K562 (cell line): ENCODE data around the gene ZRANB3. TPM values are rescaled to one million over a fixed set of nuclear protein-coding genes. Genes with fewer than 3 reads are reported as not detected.

Source experiments
- CBX2 ChIP-seq: fragments of 200-600 bp; sonication (generic); IDR thresholded peaks from one replicate; pipeline ENCODE4 v1.6.1; 2012; ENCODE audit warnings: mild to moderate bottlenecking, low read length, inconsistent platforms; ENCODE audit not compliant: insufficient read depth, poor library complexity, severe bottlenecking
- E2F4 ChIP-seq: sonication (generic); formaldehyde crosslinking; IDR thresholded peaks from 2 replicates; pipeline ENCODE4 v1.8.0; 2022; ENCODE audit warnings: mild to moderate bottlenecking, low read depth, missing genetic modification reagents
- EHMT2 ChIP-seq: fragments of 450-650 bp; IDR thresholded peaks from 2 replicates; pipeline ENCODE4 v1.6.1; 2018; ENCODE audit warnings: antibody characterized with exemption
- MBD1 ChIP-seq: fragments of 250-450 bp; sonication (Bioruptor Pico); IDR thresholded peaks from 2 replicates; pipeline ENCODE4 v1.8.0; 2022; ENCODE audit warnings: inconsistent platforms
- TAF1 ChIP-seq: IDR thresholded peaks from 2 replicates; pipeline ENCODE4 v1.6.1; 2011; ENCODE audit warnings: mild to moderate bottlenecking, low read length, moderate library complexity; ENCODE audit not compliant: insufficient read depth, control insufficient read depth, severe bottlenecking; ENCODE audit errors: extremely low read depth
- TAL1 ChIP-seq: fragments of 450-650 bp; IDR thresholded peaks from 2 replicates; pipeline ENCODE4 v1.6.1; 2016; ENCODE audit warnings: mild to moderate bottlenecking
- TEAD4 ChIP-seq, 2 experiments: sonication (generic) in 1 of 2; formaldehyde crosslinking in 1 of 2; IDR thresholded peaks; 2 replicates each; pipeline versions ENCODE4 v1.6.1 to v1.8.0; 2012 to 2022; ENCODE audit warnings: borderline replicate concordance in 1 of 2, inconsistent platforms in 1 of 2, low read length in 1 of 2, mild to moderate bottlenecking in 1 of 2, missing genetic modification reagents in 1 of 2
- TRIM24 ChIP-seq, 2 experiments: fragments of 450-650 bp; IDR thresholded peaks; 2 replicates each; pipeline ENCODE4 v1.6.1; 2016
- U2AF1 ChIP-seq: fragments of 200-400 bp; formaldehyde crosslinking; optimal IDR thresholded peaks from 2 replicates; pipeline ENCODE3; 2017; ENCODE audit warnings: mild to moderate bottlenecking, low read depth, low read length, moderate library complexity
- polyA plus RNA-seq, 8 experiments: library from polyadenylated mRNA; depleted of rRNA in 4 of 8; stranded (reverse) in 5 of 8; unstranded in 3 of 8; fragments of >200 nt; fragmentation: Nextera tagmentation in 2 of 8; fragmentation: Illumina TruSeq in 1 of 8; extraction: Ambion mirVana in 2 of 8; extraction: Trizol in 1 of 8; gene quantifications; 2 replicates each; pipeline versions ENCODE4 v1.2.1 to v1.2.3, GENCODE V29; 2011 to 2014; ENCODE audit warnings: inconsistent platforms in 1 of 8, missing spikeins in 1 of 8
- total RNA-seq, 7 experiments: library from RNA; depleted of rRNA in 6 of 7; stranded (reverse); fragments of >200 nt in 6 of 7; fragmentation: Illumina TruSeq in 2 of 7; extraction: Trizol in 2 of 7; gene quantifications; 2 replicates each; pipeline versions ENCODE4 v1.2.1 to v1.2.3, GENCODE V29; 2011 to 2021; ENCODE audit warnings: low replicate concordance in 1 of 7
- TF ChIP-seq, protein P1 (sequence below): sonication (generic); formaldehyde crosslinking; IDR thresholded peaks from 2 replicates; pipeline ENCODE4 v1.8.1; 2023; ENCODE audit warnings: mild to moderate bottlenecking, missing genetic modification reagents

ZRANB3 gene
- total and polyA plus RNA-seq, 9 of the 15 experiments (the other 6 are each of a cell fraction or from before 2014, with no cell fraction given): 8.6 to 21.3 (median 14.7) TPM

DNA sequence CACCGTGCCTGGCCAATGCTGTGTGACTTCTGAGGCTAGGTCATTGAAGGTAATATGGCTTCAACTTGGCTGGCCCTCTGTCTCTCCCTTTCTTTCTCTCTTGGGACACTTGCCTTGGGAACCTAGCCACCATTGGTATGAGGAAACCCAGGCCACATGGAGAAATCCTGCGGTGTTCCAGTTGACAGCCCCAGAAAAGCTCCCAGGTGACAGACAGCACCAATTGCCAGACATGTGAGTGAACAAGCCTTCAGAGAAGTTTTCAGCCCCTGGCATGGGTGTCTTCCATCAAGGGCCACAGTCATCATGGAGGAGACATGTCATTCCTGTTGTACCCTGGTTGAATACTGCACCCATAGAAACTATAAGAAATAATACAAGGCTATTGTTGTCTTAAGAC lies 292.4 kb downstream of the ZRANB3 start (continued):
- TF ChIP-seq TAL1: no peak
- TF ChIP-seq MBD1 (CRISPR knock-in tag): no peak
- TF ChIP-seq TAF1: no peak
- TF ChIP-seq U2AF1: no peak
- no peak for TF ChIP-seq TEAD4 (IDR thresholded peaks at IDR 0.05; ENCODE audit: low read length)
- TF ChIP-seq TEAD4 (CRISPR knock-in tag; IDR thresholded peaks at IDR 0.05; ENCODE audit: borderline replicate concordance): no peak
- TF ChIP-seq EHMT2: no peak
- no peak for TF ChIP-seq CBX2
- no peak for TF ChIP-seq E2F4 (CRISPR knock-in tag)
- TF ChIP-seq TRIM24 (IDR thresholded peaks at IDR 0.05): no peak
- TF ChIP-seq, protein P1, sequence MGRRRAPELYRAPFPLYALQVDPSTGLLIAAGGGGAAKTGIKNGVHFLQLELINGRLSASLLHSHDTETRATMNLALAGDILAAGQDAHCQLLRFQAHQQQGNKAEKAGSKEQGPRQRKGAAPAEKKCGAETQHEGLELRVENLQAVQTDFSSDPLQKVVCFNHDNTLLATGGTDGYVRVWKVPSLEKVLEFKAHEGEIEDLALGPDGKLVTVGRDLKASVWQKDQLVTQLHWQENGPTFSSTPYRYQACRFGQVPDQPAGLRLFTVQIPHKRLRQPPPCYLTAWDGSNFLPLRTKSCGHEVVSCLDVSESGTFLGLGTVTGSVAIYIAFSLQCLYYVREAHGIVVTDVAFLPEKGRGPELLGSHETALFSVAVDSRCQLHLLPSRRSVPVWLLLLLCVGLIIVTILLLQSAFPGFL (CRISPR knock-in tag): no peak
